HG03460 (cell line): ENCODE data around the gene RRAGD.

Experiments
- ATAC-seq: cut with Tn5 transposase; IDR thresholded peaks from one replicate; pipeline ENCODE4 v1.9.1; 2021; ENCODE audit not compliant: unreplicated experiment

The RRAGD gene

DNA sequence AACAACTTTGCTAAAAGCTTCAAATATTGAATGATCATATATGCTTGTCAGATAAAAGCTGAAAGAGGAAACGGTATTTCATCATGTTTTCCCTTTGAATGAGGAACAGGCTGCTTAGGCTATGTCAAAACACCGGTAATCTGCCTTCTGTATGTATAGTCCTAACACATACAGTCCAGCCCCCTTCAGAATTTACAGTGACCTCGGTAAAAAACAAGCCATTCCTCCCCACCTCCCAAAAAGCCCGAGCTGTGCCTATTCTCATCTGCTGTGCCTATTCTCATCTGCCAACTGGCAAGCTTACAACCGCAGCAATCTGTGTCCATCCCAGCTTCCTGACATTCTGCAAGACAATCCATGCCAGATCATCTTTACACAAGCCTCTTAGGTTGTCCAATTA is 32.8 kb downstream of the RRAGD start:
- ATAC-seq, result no peak

GRCh38 chr6:89378628-89379027 is 33.4 kb downstream of the RRAGD start:
- ATAC-seq, result no peak

DNA sequence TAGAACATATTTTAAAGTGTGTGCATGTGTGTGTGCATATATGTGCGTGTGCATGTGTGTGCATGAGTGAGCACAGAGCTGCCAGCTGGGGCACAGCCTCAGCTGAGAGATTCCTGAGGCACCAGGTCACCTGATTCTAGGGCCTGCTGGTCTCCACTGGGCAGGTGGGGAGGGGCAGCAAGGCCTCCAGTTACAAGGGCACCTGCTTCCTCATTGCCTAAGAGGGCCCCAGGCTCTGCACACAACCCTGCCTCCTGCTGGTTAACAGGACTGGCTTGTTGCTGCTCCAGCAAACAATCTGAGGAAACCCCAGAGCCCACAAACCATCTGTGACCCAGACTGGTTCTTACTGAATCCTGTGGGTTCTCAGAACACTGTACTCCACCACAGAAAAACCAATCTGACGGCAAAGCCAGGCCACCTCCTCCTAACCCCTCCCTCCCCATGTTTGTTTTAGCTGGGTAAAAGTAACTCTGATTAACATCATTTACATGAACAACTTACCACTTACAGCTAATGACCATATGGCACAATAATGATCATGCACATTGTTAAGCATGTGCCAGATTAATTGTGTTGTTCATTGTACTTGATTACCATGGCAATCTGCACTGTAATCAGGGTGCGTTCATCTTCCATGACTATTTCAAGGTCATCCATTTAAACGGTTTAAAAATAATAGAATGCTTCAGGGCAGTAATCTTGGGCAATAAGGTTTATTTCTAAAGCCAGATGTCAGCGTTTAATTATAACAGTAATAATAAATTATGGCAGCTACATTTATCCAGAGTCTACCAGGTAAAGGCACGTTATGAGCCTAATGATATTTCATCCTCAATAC is 36.4 kb downstream of the RRAGD start:
- peak; percentile 77 for ATAC-seq

DNA sequence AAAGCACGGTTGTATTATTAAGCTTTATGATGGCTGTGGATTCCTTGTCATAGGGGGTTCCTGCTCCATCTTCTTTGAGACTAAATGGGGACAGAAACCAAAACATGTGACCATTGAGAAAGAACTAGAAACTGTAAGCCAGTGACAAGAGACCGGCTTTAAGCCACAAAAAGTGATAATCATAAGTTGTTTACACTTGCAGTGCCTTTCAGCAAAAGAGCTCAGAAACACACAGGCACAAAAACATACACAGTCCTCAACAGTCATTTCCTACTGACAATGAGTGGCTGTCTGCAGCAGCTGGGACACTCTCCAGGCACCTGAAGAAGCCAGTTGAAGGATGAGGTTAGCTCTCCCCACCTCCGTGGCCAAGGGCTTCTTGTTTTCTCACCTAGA is 39.6 kb downstream of the RRAGD start:
- ATAC-seq, result peak; percentile 52

DNA sequence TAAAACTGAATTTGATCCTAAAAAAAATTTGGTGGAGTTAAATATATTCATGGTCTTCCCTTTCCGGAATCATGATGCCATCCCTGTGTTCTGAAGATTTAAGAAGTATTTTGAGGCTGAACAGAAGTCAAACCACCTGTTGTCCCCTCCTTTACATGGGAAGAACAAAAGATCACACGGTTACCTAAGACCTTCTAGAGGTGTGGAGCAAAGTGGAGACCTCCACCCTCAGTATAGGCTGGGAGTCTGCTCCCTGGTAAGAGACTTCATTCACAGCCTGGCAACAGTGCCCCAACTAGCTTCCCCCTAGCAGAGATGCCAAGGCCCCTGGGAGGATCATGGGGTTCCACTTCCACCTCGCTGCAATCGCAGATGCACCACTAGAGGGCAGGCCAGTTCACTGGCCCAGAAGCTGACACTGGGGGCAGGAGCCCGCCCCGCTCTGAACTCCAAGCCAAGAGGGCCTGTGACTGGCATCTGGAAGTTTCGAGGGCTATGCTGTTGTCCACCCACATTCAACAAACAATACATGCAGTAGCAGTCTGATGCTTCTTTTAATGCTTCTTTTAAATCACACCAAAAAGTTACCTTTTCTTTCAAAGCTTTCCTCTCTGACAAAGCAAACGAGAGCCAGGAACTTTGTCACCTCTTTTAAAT is 40.1 kb downstream of the RRAGD start:
- peak; percentile 78 for ATAC-seq

GRCh38 chr6:89368999-89369398 is 43.1 kb downstream of the RRAGD start:
- no peak for ATAC-seq

DNA sequence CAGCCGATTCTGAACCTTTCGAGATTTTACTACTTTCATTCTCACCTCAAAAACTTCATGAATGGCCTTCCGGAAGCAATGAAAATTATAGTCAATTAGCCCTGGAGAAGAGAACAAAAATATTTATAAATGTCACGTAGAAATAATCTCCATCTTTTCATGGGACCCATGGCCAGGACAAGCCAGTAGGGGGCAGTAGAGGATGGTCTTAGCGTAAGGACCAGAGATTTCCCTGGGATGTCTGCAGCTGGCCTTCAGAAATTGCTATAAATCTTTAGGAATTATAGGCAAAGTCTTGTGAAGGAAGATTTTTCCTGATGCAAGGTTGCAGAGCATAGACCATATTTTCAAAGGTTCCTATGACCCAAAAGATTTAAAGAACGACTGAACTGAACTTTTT is 44.0 kb downstream of the RRAGD start:
- ATAC-seq, result no peak

- no peak for ATAC-seq
Observed at GRCh38 chr6:89364586-89364985, 47.5 kb downstream of the RRAGD start.

GRCh38 chr6:89361171-89361570 is 50.9 kb downstream of the RRAGD start:
- ATAC-seq, result no peak

DNA sequence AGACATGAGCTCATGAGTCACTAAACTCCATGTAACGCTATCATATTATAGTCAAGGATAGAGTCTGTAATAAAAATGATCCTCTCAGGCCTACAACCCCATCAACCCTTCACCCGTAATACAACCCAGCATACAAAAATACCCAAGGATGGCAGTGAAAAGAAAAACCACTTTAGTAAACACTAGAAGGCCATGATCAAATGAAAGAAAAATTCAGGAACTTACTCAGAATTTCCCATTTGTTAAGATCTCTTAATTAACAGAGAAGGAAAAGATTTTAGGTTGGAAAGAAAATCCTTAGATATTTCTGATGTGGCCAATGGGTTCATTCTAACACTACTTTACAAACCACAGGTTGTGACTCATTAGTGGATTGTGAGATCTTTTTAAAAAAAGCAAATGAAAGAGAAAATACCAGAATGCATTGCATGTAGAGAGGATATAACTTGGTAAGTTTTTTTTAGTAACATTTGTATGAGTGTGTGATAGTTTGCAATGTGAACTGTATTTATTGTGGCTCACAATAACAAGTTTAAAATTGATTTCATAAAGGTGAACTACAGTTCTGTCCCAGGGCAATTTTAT is 51.6 kb downstream of the RRAGD start:
- ATAC-seq, result peak; percentile 38

GRCh38 chr6:89359561-89359960 is 52.5 kb downstream of the RRAGD start:
- no peak for ATAC-seq

- ATAC-seq, result peak; percentile 57
Observed at GRCh38 chr6:89357390-89357789, 54.7 kb downstream of the RRAGD start.

DNA sequence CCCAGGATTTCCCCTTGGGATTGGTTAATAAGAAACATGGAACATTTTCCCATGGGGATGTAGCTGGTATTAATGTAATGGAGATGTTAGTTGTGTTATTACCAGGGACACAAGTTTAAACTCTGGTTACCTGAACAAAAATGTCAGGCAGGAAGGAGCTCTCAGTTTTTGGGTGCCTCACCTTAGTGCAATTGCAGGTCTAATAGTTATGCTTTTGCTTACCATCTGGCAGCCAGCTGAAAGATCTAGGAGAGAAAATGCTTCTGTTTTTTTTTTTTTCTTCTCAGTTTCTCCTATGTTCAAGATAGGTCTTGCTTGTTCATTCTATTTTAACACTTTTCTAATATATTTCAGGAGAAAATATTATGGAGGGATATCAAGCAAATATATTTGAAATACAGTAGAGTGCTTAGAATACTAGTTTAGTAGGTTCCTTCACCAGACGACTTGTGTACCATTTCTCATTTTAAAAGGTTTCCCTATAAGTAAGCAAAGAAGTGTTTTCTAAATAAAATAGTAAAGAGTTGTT is 55.4 kb downstream of the RRAGD start:
- no peak for ATAC-seq

- no peak for ATAC-seq
Observed at GRCh38 chr6:89355511-89356194, 56.4 kb downstream of the RRAGD start.

DNA sequence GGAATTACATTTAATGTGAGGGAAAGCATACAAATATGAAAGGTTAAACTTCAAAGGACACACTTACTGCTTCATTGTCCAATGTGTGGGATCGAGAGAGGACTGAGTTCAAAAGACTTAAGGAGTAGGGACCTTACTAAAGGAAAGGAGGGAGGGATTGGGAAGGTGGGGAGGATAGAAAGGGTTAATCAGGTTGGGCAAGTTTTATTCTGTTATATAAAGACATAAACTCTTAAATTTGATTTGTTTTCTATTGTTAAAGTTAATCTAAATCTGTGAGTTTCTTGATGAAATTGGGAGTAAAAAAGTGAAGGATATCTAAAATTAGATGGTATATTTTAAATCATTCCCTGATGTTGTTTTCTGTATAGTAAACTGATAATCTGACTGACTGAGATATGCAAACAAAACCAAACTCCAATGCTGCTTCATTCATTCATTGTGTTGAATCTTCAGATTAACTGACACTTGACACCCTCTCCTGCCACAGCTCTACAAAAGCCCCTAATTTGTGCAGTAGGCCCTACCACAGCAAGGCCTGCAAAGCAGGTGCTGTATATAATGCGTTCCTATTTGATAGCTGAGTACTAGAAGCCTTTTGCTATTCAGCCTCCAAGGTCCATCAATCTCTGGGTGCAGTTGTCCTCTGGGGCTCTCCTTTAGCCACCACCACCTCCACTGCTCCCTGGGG is 58.2 kb downstream of the RRAGD start:
- ATAC-seq, result no peak

- ATAC-seq, result no peak
Observed at GRCh38 chr6:89353118-89353556, 58.9 kb downstream of the RRAGD start.

DNA sequence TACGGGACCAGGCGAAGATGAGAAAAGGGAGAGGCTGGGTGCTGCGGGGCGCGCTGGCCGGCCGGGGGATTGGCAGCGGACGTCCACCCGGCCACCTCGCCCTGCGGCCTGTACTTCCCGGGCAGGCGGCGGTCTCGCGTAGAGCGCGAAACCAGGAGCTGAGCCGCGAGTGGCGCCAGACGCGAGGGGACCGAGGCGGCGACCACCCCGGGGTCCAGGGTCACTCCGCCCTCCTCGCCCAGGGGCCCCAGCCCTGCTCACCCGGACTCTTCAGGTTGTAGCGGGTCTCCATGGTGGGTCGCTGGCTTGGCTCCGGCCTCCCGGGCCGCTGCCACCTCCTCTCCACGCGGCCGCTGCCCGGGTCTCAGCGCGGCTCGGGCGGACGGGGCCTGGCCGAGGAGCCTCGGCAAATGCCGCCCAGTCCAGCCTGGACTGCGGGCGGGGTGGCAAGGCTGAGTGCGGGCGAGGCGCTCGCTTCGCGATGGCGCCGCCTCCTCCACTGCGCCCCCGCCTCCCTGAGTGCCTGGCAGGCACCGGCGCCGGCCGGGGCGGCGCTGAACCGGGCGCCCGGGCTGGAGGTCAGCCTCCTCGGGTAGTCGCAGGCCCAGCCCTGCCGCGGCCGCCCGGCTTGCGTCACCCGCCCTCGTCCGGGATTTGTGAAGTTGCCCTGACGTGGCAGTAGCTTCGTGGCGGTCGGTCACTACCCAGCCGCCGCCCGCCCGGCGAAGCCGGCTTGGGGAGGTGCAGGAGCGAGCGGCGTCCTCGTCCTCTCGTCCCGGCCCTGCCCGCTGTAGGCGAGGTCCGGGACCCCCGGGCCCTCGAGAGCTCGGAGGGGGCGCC is 59.6 kb downstream of the RRAGD start, which contains the start of gene UBE2J1:
Gene UBE2J1 (minus strand): TSS at position 445 of the 840 bp plus-strand sequence. CDS start 153 bp downstream, at position 292.
- no peak for ATAC-seq

DNA sequence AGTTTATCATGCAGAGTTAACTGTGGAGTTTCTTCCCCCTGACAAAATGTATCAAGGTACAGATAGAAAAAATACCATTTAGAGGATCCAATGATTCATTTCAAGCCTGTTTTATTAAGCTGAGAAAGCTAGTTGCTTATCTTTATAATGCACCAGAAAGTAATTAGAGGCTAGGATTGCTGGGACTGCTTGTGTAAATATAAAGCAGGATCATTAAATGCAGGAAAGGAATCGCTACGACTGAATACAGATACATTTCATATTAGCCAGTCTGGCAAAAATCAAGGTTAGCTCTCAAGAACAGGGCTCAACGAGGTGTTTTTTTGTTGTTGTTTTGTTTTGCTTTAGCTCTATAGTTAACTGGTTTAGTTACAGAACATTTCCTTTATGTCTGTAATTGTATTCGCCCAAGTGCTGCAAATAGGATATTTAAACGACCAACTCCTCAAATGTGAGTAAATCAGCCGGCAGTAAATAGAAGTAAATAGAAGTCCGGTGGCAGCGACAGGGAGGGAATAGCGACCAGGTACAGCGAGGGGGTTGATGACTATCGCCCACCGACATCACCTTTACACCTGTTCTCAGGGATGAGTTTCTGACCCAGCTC is 60.3 kb downstream of the RRAGD start:
- ATAC-seq, result no peak

DNA sequence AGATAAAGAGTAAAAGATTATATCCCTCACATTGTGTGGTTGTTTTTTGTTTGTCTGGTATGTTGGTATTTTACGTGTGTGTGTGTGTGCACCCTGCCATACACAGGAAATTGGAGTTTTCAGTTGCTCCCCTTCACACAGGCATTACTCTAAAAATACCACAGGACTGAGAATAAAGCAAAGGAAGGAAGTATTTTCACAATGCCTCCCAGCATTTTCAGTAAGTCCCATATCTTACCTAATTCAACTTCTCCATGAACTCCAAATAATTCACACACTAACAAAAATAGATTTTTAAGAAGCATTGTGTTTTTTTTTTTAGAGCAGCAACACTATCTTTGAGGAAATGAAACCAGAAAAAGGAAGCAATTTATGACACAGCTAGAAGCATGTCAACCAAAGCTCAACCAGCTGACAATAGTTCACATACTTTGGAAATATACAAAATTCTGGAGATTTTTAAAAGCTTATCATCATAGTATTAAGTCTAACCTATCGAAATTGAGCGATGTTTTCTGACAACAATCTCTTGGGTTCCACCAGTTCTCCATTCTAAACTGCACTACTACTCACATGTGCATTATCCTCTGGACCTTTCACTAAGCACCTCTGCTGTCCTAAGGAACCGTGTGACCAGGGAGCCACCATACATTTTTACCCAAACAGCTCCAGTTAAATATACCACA is 61.6 kb downstream of the RRAGD start:
- ATAC-seq, result peak; percentile 41
